ENCODE results near the gene STOM.

STOM gene

GRCh38 chr9:121300283-121301119 lies 69.5 kb downstream of the STOM start:
- DNase-seq (ENCODE audit: low spot score), result no peak

GRCh38 chr9:121299467-121300282 lies 70.4 kb downstream of the STOM start:
- DNase-seq (ENCODE audit: low spot score), result no peak

- peak; percentile 80 for DNase-seq (ENCODE audit: low spot score)
Measured at GRCh38 chr9:121298689-121299466, 71.2 kb downstream of the STOM start.

- DNase-seq (ENCODE audit: low spot score), result no peak
Measured at GRCh38 chr9:121298016-121298538, 72.0 kb downstream of the STOM start.

- DNase-seq (ENCODE audit: low spot score), result peak; percentile 6
Measured at GRCh38 chr9:121297389-121297788, 72.7 kb downstream of the STOM start.

- peak; percentile 50 for DNase-seq (ENCODE audit: low spot score)
Measured at GRCh38 chr9:121296213-121297127, 73.6 kb downstream of the STOM start.

GRCh38 chr9:121295662-121296191 lies 74.3 kb downstream of the STOM start:
- no peak for DNase-seq (ENCODE audit: low spot score)

- DNase-seq (ENCODE audit: low spot score), result no peak
Measured at GRCh38 chr9:121294866-121295661, 75.0 kb downstream of the STOM start.

GRCh38 chr9:121294151-121294743 lies 75.8 kb downstream of the STOM start:
- DNase-seq (ENCODE audit: low spot score), result peak; percentile 55

- peak; percentile 52 for DNase-seq (ENCODE audit: low spot score)
Measured at GRCh38 chr9:121292801-121293241, 77.2 kb downstream of the STOM start.

GRCh38 chr9:121292051-121292450 lies 78.0 kb downstream of the STOM start:
- peak; percentile 5 for DNase-seq (ENCODE audit: low spot score)

GRCh38 chr9:121291536-121291935 lies 78.5 kb downstream of the STOM start:
- DNase-seq (ENCODE audit: low spot score), result peak; percentile 11

GRCh38 chr9:121289772-121290370 lies 80.2 kb downstream of the STOM start:
- DNase-seq (ENCODE audit: low spot score), result no peak

GRCh38 chr9:121289026-121289771 lies 80.9 kb downstream of the STOM start:
- DNase-seq (ENCODE audit: low spot score), result peak; percentile 82
